ENCODE data around the gene EXOC6B. TPM values are rescaled to one million over a fixed set of nuclear protein-coding genes. Genes with fewer than 3 reads are reported as not detected.

Gene EXOC6B
- total RNA-seq, 1 donor from 2014 or later: 35.2 TPM

GRCh38 chr2:72394541-72395070 is 431.2 kb downstream of the EXOC6B start:
- no peaks in the 10 kb centered on the region for H3K36me3 ChIP-seq
- peaks cover under 1% of the 10 kb centered on the region for H3K9me3 ChIP-seq
- no peak overlapping the region for H3K27ac ChIP-seq
- no peak for TF ChIP-seq CTCF (IDR thresholded peaks at IDR 0.05)
- H3K27me3 ChIP-seq: no peaks in the 10 kb centered on the region
- DNase-seq (no peak), ATAC-seq (no peak)
- no peak overlapping the region for H3K4me3 ChIP-seq
- intact Hi-C loops (cut with DNase I): no loop called here
- no peaks in the 10 kb centered on the region for H3K4me1 ChIP-seq

GRCh38 chr2:72389447-72389846 is 436.4 kb downstream of the EXOC6B start:
- no peak for ATAC-seq
- intact Hi-C loops (cut with DNase I): no loop called here

GRCh38 chr2:72388263-72388662 is 437.6 kb downstream of the EXOC6B start:
- TF ChIP-seq CTCF (IDR thresholded peaks at IDR 0.05): no peak
- Histone ChIP-seq H3K4me1 (no peaks in the 10 kb centered on the region), H3K27ac (no peak overlapping the region), H3K27me3 (no peaks in the 10 kb centered on the region), H3K4me3 (no peak overlapping the region), H3K36me3 (no peaks in the 10 kb centered on the region), H3K9me3 (no peaks in the 10 kb centered on the region)
- intact Hi-C loops (cut with DNase I): no loop called here
- ATAC-seq (no peak), DNase-seq (no peak)

More at GRCh38 chr2:72389447-72389846, 436.4 kb downstream of the EXOC6B start:
- no peak overlapping the region for H3K4me3 ChIP-seq
- H3K27ac ChIP-seq: no peak overlapping the region
- DNase-seq: no peak
- no peaks in the 10 kb centered on the region for H3K9me3 ChIP-seq
- H3K27me3 ChIP-seq: no peaks in the 10 kb centered on the region
- H3K36me3 ChIP-seq: no peaks in the 10 kb centered on the region
- H3K4me1 ChIP-seq: no peaks in the 10 kb centered on the region
- no peak for TF ChIP-seq CTCF (IDR thresholded peaks at IDR 0.05)

- Histone ChIP-seq H3K4me1 (no peaks in the 10 kb centered on the region), H3K27me3 (no peaks in the 10 kb centered on the region), H3K9me3 (no peaks in the 10 kb centered on the region), H3K27ac (no peak overlapping the region), H3K4me3 (no peak overlapping the region), H3K36me3 (no peaks in the 10 kb centered on the region)
- ATAC-seq (no peak), DNase-seq (no peak)
- intact Hi-C loops (cut with DNase I): no loop called here
- no peak for TF ChIP-seq CTCF (IDR thresholded peaks at IDR 0.05)
Measured at GRCh38 chr2:72386288-72386687, 439.5 kb downstream of the EXOC6B start.

GRCh38 chr2:72378753-72379348 is 447.0 kb downstream of the EXOC6B start:
- TF ChIP-seq CTCF (IDR thresholded peaks at IDR 0.05): no peak
- no peak overlapping the region for H3K27ac ChIP-seq
- ATAC-seq (no peak), DNase-seq (no peak)
- H3K9me3 ChIP-seq: no peaks in the 10 kb centered on the region
- intact Hi-C loops (cut with DNase I): no loop called here
- no peaks in the 10 kb centered on the region for H3K27me3 ChIP-seq
- H3K36me3 ChIP-seq: peaks cover 10% of the 10 kb centered on the region
- H3K4me1 ChIP-seq: no peaks in the 10 kb centered on the region
- no peak overlapping the region for H3K4me3 ChIP-seq

Measured in upper lobe of right lung (tissue), 1 donor.